Sigmoid colon (tissue), 7 donors: ENCODE results near the gene PDE4D. TPM values are rescaled to one million over a fixed set of nuclear protein-coding genes. Genes with fewer than 3 reads are reported as not detected.
A peak's percentile ranks its signal among the peaks of the same experiment; 100 is the strongest.

ENCODE experiments used
- DNase-seq: peaks from one replicate; pipeline ENCODE4 v3.0.0-alpha.2; 2019
- H3K27ac ChIP-seq, 4 donors: fragments of 200-600 bp; sonication (generic); one replicate each; pipeline ENCODE4 v1.5.1; 2016 to 2019; ENCODE audit warnings: mild to moderate bottlenecking in 1 of 4
- H3K27me3 ChIP-seq, 3 donors: fragments of 200-600 bp; sonication (generic); one replicate each; pipeline ENCODE4 v1.5.1; 2019; ENCODE audit warnings: mild to moderate bottlenecking in 1 of 3
- H3K36me3 ChIP-seq, 4 donors: fragments of 200-600 bp; sonication (generic); one replicate each; pipeline ENCODE4 v1.5.1; 2016 to 2019
- H3K4me1 ChIP-seq, 4 donors: fragments of 200-600 bp; sonication (generic); one replicate each; pipeline ENCODE4 v1.5.1; 2017 to 2019
- H3K4me3 ChIP-seq, 4 donors: fragments of 200-600 bp; sonication (generic); one replicate each; pipeline ENCODE4 v1.5.1; 2017 to 2019; ENCODE audit warnings: mild to moderate bottlenecking in 2 of 4, moderate library complexity in 1 of 4
- H3K9me3 ChIP-seq, 4 donors: fragments of 200-600 bp in 3 of 4; sonication (generic) in 3 of 4; one replicate each; pipeline versions ENCODE4 v1.5.1 to v1.6.1; 2013 to 2019
- EP300 ChIP-seq, 4 donors: sonication (generic); formaldehyde crosslinking; IDR thresholded peaks; one replicate each; pipeline ENCODE4 v1.6.1; 2017; ENCODE audit warnings: antibody characterized with exemption in 4 of 4
- POLR2A ChIP-seq, 2 donors: fragments of 450-650 bp; IDR thresholded peaks; one replicate each; pipeline ENCODE4 v1.6.1; 2016; ENCODE audit warnings: antibody characterized with exemption in 2 of 2, mild to moderate bottlenecking in 2 of 2, moderate library complexity in 2 of 2
- POLR2AphosphoS5 ChIP-seq, 4 donors: sonication (generic); formaldehyde crosslinking; IDR thresholded peaks; one replicate each; pipeline ENCODE4 v1.6.1; 2017; ENCODE audit warnings: antibody characterized with exemption in 4 of 4
- WGBS, 2 donors: extraction: QIAGEN DNeasy Blood & Tissue Kit; methylation state at CpG; one replicate each; pipeline ENCODE4 v1.1.7; 2013; 5-methylcytosine and 5-hydroxymethylcytosine counted together
- intact Hi-C: fragments of 100-400 bp; cut with DNase I; formaldehyde crosslinking; loops from one replicate; pipeline ENCODE4 v1.15.1; 2023
- polyA plus RNA-seq, 3 donors: library from polyadenylated mRNA; stranded (reverse); fragments of 200-250 nt; gene quantifications; one replicate each; pipeline ENCODE4 v1.2.3, GENCODE V29; 2013
- total RNA-seq, 4 donors: library from RNA; depleted of rRNA; stranded (reverse); fragments of >200 nt; gene quantifications; one replicate each; pipeline ENCODE4 v1.1.0, GENCODE V29; 2016
- TF ChIP-seq, protein P1 (sequence below), 4 experiments: fragments of 450-650 bp in 3 of 4; fragments of 200-600 bp in 1 of 4; IDR thresholded peaks; one replicate each; pipeline ENCODE4 v1.5.1; 2016 to 2019; ENCODE audit warnings: antibody characterized with exemption in 4 of 4, mild to moderate bottlenecking in 3 of 4, moderate library complexity in 2 of 4
- donor health status: healthy with polysubstance abuse.
- donor health status: Bipolar disorder and iron deficiency.
- donor health status: healthy.

The PDE4D gene
- total and polyA plus RNA-seq, 7 donors, result 6.0 to 289 (median 169) TPM

DNA sequence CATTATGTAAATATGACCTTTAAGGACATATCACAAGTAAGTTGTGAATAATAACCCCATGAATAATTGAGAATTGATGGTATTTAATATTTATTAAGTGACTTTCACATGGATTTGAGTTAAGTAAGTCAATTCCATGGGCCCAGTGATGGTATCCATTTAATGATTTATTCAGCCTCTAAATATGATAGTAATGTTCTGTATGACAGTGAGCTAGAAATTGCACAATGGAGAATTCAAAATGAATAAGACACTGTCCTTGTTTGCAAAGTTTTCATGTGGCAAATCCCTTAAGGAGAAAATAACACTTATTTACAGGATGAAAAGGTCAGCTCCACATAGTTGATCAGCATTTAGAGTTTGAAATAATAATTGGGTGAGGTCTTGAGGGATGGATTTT is 160.7 kb downstream of the PDE4D start:
- intact Hi-C loops, result no loop called here
- H3K4me3 ChIP-seq, result no peak overlapping the region

DNA sequence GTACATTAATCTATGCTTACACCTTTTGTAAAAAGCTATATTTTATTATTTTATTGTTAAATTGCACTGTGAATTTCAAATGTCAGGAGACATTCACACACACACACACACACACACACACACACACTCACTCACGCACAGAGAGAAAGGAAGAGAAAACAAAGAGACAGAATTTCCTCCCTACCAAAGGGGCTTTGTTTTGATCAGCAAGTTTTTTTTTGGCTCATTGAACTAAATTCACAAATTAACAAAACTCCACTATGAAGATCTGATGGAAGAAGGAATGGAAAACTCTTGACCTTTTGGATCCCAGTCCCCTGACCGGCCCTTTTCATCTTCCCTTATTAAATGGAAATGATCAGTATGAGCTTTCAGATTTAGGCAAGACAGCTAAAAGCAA is 161.2 kb downstream of the PDE4D start:
- H3K36me3 ChIP-seq, result no peaks in the 10 kb centered on the region
- H3K4me1 ChIP-seq, result peaks cover 0 to 74% (median 51%) of the 10 kb centered on the region in 4 donors
- intact Hi-C loops, result no loop called here
- no peak overlapping the region for H3K4me3 ChIP-seq
- no peaks in the 10 kb centered on the region for H3K27me3 ChIP-seq
- no peak for DNase-seq
- no peaks in the 10 kb centered on the region for H3K9me3 ChIP-seq
- TF ChIP-seq POLR2A (IDR thresholded peaks at IDR 0.05), result no peak
- no peak for TF ChIP-seq POLR2AphosphoS5 (IDR thresholded peaks at IDR 0.05)
- TF ChIP-seq EP300 (IDR thresholded peaks at IDR 0.05), result no peak
- TF ChIP-seq, protein P1, sequence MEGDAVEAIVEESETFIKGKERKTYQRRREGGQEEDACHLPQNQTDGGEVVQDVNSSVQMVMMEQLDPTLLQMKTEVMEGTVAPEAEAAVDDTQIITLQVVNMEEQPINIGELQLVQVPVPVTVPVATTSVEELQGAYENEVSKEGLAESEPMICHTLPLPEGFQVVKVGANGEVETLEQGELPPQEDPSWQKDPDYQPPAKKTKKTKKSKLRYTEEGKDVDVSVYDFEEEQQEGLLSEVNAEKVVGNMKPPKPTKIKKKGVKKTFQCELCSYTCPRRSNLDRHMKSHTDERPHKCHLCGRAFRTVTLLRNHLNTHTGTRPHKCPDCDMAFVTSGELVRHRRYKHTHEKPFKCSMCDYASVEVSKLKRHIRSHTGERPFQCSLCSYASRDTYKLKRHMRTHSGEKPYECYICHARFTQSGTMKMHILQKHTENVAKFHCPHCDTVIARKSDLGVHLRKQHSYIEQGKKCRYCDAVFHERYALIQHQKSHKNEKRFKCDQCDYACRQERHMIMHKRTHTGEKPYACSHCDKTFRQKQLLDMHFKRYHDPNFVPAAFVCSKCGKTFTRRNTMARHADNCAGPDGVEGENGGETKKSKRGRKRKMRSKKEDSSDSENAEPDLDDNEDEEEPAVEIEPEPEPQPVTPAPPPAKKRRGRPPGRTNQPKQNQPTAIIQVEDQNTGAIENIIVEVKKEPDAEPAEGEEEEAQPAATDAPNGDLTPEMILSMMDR (IDR thresholded peaks at IDR 0.05), result no peak
- 63 to 72% methylated on average over 2 of the region's 2 CpGs for WGBS, 2 donors
- H3K27ac ChIP-seq, result peak overlapping the region in 1 of 4 donors; percentile 22

More for the DNA sequence above, 160.7 kb downstream of the PDE4D start:
- DNase-seq, result no peak
- Histone ChIP-seq H3K27me3 (no peaks in the 10 kb centered on the region), H3K27ac (peak overlapping the region in 1 of 4 donors; percentile 22), H3K4me1 (peaks cover 0 to 69% (median 47%) of the 10 kb centered on the region in 4 donors), H3K9me3 (no peaks in the 10 kb centered on the region), H3K36me3 (no peaks in the 10 kb centered on the region)
- TF ChIP-seq, protein P1 (IDR thresholded peaks at IDR 0.05), result no peak
- no peak for TF ChIP-seq POLR2AphosphoS5 (IDR thresholded peaks at IDR 0.05)
- TF ChIP-seq POLR2A (IDR thresholded peaks at IDR 0.05), result no peak
- no peak for TF ChIP-seq EP300 (IDR thresholded peaks at IDR 0.05)

DNA sequence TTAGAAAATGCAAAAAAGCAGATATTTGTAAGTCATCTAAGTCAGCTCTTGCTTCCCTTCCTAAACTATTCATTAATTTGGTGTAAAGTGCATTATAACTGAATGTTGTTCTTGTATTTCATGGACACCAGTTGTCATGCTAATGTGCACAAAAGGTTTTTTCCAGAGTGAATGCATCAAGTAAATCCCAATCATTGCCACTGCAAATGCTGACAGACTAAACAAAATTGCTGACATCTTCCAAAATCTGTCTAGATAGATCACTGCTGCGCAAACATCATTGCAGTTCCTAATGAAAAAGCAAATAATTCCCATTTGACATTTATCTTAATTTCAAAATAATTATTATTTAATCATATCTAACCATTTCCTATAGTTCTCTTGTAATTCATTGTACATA is 161.7 kb downstream of the PDE4D start:
- intact Hi-C loops, result no loop called here
- H3K36me3 ChIP-seq, result no peaks in the 10 kb centered on the region
- H3K27me3 ChIP-seq, result no peaks in the 10 kb centered on the region
- no peaks in the 10 kb centered on the region for H3K9me3 ChIP-seq
- peaks cover 0 to 79% (median 54%) of the 10 kb centered on the region in 4 donors for H3K4me1 ChIP-seq
- H3K27ac ChIP-seq, result no peak overlapping the region
- no peak overlapping the region for H3K4me3 ChIP-seq
- no peak for TF ChIP-seq POLR2A (IDR thresholded peaks at IDR 0.05)
- TF ChIP-seq, protein P1 (IDR thresholded peaks at IDR 0.05), result no peak
- no peak for TF ChIP-seq POLR2AphosphoS5 (IDR thresholded peaks at IDR 0.05)
- no peak for TF ChIP-seq EP300 (IDR thresholded peaks at IDR 0.05)
- DNase-seq, result no peak
- 95 to 96% methylated on average over 1 of the region's 1 CpG for WGBS, 2 donors

DNA sequence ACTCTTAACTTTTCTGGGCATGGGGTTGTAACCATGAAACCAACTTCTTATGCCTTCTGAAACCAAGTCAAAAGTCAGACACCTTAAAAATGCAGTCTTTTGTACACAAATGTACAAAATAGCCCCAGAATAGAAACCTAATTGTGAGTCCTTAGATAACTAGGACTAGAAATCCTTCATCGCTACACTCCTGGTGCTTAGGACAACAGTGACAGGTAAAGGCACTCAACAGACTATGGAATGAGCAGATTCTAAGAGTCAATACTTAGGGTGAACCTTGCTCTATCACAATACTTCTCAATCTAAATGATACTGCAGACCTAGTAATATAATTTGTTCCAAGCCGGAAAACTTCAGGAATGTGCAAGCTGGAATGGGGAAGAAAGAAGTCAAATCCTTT is 163.7 kb downstream of the PDE4D start:
- no peaks in the 10 kb centered on the region for H3K9me3 ChIP-seq
- peak overlapping the region in 2 of 4 donors; percentile 6 to 22 for H3K27ac ChIP-seq
- DNase-seq, result no peak
- intact Hi-C loops, result no loop called here
- no peaks in the 10 kb centered on the region for H3K27me3 ChIP-seq
- peaks cover 0 to 94% (median 69%) of the 10 kb centered on the region in 4 donors for H3K4me1 ChIP-seq
- TF ChIP-seq POLR2AphosphoS5 (IDR thresholded peaks at IDR 0.05), result no peak
- no peak for TF ChIP-seq EP300 (IDR thresholded peaks at IDR 0.05)
- TF ChIP-seq POLR2A (IDR thresholded peaks at IDR 0.05), result no peak
- TF ChIP-seq, protein P1 (IDR thresholded peaks at IDR 0.05), result no peak
- WGBS, 2 donors, result 93 to 97% methylated on average over 2 of the region's 2 CpGs
- H3K36me3 ChIP-seq, result no peaks in the 10 kb centered on the region
- H3K4me3 ChIP-seq, result no peak overlapping the region

DNA sequence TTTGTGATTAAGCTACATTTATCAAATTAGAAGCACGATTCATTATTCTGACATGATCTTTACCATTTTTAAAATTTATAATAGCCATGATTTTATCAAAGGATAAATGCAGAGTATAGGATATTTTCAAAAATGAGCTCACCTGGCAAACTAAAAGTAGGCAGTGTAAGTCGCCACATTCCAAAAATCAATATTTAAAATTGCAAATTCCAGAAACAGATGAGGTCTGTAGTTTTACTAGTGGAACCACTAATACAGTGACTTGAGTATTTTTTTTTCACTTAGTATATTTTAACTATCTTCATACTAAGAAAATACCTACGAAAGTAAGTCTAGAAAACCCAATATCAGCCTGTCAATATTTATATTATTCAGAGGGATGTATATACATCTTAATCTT is 164.2 kb downstream of the PDE4D start:
- no peaks in the 10 kb centered on the region for H3K9me3 ChIP-seq
- H3K4me1 ChIP-seq, result peaks cover 0 to 93% (median 69%) of the 10 kb centered on the region in 4 donors
- no peaks in the 10 kb centered on the region for H3K36me3 ChIP-seq
- DNase-seq, result no peak
- H3K27ac ChIP-seq, result peak overlapping the region in 1 of 4 donors; percentile 22
- TF ChIP-seq POLR2A (IDR thresholded peaks at IDR 0.05), result no peak
- TF ChIP-seq, protein P1 (IDR thresholded peaks at IDR 0.05), result no peak
- no peak for TF ChIP-seq EP300 (IDR thresholded peaks at IDR 0.05)
- no peak for TF ChIP-seq POLR2AphosphoS5 (IDR thresholded peaks at IDR 0.05)
- intact Hi-C loops, result no loop called here
- no peaks in the 10 kb centered on the region for H3K27me3 ChIP-seq
- 92% methylated on average over 3 of the region's 3 CpGs for WGBS, 2 donors
- H3K4me3 ChIP-seq, result no peak overlapping the region
